Body of pancreas (tissue), 4 donors: Measurements from ENCODE around the gene C2. TPM values are rescaled to one million over a fixed set of nuclear protein-coding genes. Genes with fewer than 3 reads are reported as not detected.

Experiments
- ATAC-seq: fragments of 150-250 bp; one replicate; pipeline ENCODE4 v1.9.1; 2016
- DNase-seq, 4 donors: peaks; one replicate each; pipeline ENCODE4 v3.0.0-alpha.2; 2019
- H3K27ac ChIP-seq, 4 donors: fragments of 200-600 bp; sonication (generic); 1 replicate in 3 of 4; 2 replicates in 1 of 4; pipeline versions ENCODE4 v1.5.1 to v1.6.1; 2016 to 2019; ENCODE audit warnings: mild to moderate bottlenecking in 1 of 4, mixed read lengths in 1 of 4, moderate library complexity in 1 of 4
- H3K27me3 ChIP-seq, 2 donors: fragments of 200-600 bp; sonication (generic); one replicate each; pipeline ENCODE4 v1.6.0; 2016; ENCODE audit warnings: mild to moderate bottlenecking in 1 of 2
- H3K36me3 ChIP-seq, 2 donors: fragments of 200-600 bp; sonication (generic); replicated peaks in 1 of 2; 2 replicates each; pipeline ENCODE4 v1.5.1; 2016; ENCODE audit warnings: low read depth in 2 of 2; ENCODE audit not compliant: insufficient read depth in 1 of 2
- H3K4me1 ChIP-seq: fragments of 200-600 bp; sonication (generic); one replicate; pipeline ENCODE4 v1.6.0; 2016
- H3K4me3 ChIP-seq, 2 donors: fragments of 200-600 bp; sonication (generic); 1 replicate in 1 of 2; 2 replicates in 1 of 2; pipeline ENCODE4 v1.5.1; 2016 to 2019
- H3K9me3 ChIP-seq, 3 donors: fragments of 200-600 bp; sonication (generic); 1 replicate in 2 of 3; 2 replicates in 1 of 3; pipeline ENCODE4 v1.5.1; 2016
- CTCF ChIP-seq, 7 experiments: fragments of 450-650 bp in 4 of 7; fragments of 200-600 bp in 3 of 7; sonication (generic) in 3 of 7; IDR thresholded peaks; one replicate each; pipeline ENCODE4 v1.5.1; 2016 to 2019; ENCODE audit warnings: antibody characterized with exemption in 7 of 7
- POLR2A ChIP-seq, 3 donors: fragments of 450-650 bp; IDR thresholded peaks; one replicate each; pipeline ENCODE4 v1.6.1; 2016; ENCODE audit warnings: antibody characterized with exemption in 3 of 3, mild to moderate bottlenecking in 2 of 3
- WGBS, 2 donors: methylation state at CpG; one replicate each; pipeline ENCODE4 v1.1.5; 2017; 5-methylcytosine and 5-hydroxymethylcytosine counted together
- intact Hi-C: fragments of 100-400 bp; cut with DNase I; formaldehyde crosslinking; loops from one replicate; pipeline ENCODE4 v1.15.1; 2023
- total RNA-seq, 2 donors: library from RNA; depleted of rRNA; stranded (reverse); fragments of >200 nt; gene quantifications; one replicate each; pipeline ENCODE4 v1.1.0, GENCODE V29; 2016

C2 gene
- total RNA-seq, 2 donors from 2014 or later: 1.3 TPM

GRCh38 chr6:31880616-31881015 is 46.9 kb upstream of the C2 start:
- peaks cover 7 to 29% of the 10 kb centered on the region in 2 donors for H3K36me3 ChIP-seq

GRCh38 chr6:31881136-31881859 is 46.2 kb upstream of the C2 start:
- WGBS, 2 donors: 83 to 89% methylated on average over 9 of the region's 9 CpGs
- H3K9me3 ChIP-seq: no peaks in the 10 kb centered on the region
- H3K4me1 ChIP-seq: peaks cover 20% of the 10 kb centered on the region
- intact Hi-C loops: no loop called here
- TF ChIP-seq POLR2A (IDR thresholded peaks at IDR 0.05) (no peak), CTCF (IDR thresholded peaks at IDR 0.05) (no peak)
- no peak overlapping the region for H3K27ac ChIP-seq
- no peak overlapping the region for H3K4me3 ChIP-seq
- no peak for ATAC-seq
- no peaks in the 10 kb centered on the region for H3K27me3 ChIP-seq
- H3K36me3 ChIP-seq: peaks cover 7 to 32% of the 10 kb centered on the region in 2 donors
- no peak for DNase-seq

More at GRCh38 chr6:31880616-31881015, 46.9 kb upstream of the C2 start:
- intact Hi-C loops: no loop called here
- ATAC-seq (no peak), DNase-seq (no peak)
- H3K4me3 ChIP-seq: no peak overlapping the region
- TF ChIP-seq POLR2A (IDR thresholded peaks at IDR 0.05) (no peak), CTCF (IDR thresholded peaks at IDR 0.05) (no peak)
- H3K27me3 ChIP-seq: no peaks in the 10 kb centered on the region
- H3K9me3 ChIP-seq: no peaks in the 10 kb centered on the region
- no peak overlapping the region for H3K27ac ChIP-seq
- 90 to 91% methylated on average over 10 of the region's 10 CpGs for WGBS, 2 donors
- H3K4me1 ChIP-seq: peaks cover 20% of the 10 kb centered on the region

GRCh38 chr6:31882344-31882743 is 45.2 kb upstream of the C2 start:
- no peak for DNase-seq

GRCh38 chr6:31883676-31884075 is 43.8 kb upstream of the C2 start:
- 85 to 89% methylated on average over 12 of the region's 12 CpGs for WGBS, 2 donors
- H3K4me1 ChIP-seq: peaks cover under 1% of the 10 kb centered on the region
- DNase-seq: no peak
- no peak overlapping the region for H3K4me3 ChIP-seq
- no peak for TF ChIP-seq CTCF (IDR thresholded peaks at IDR 0.05)
- no peak for TF ChIP-seq POLR2A (IDR thresholded peaks at IDR 0.05)
- peaks cover 7 to 44% of the 10 kb centered on the region in 2 donors for H3K36me3 ChIP-seq
- H3K27ac ChIP-seq: no peak overlapping the region
- intact Hi-C loops: no loop called here
- no peaks in the 10 kb centered on the region for H3K9me3 ChIP-seq
- H3K27me3 ChIP-seq: no peaks in the 10 kb centered on the region
- ATAC-seq: no peak

More at GRCh38 chr6:31882344-31882743, 45.2 kb upstream of the C2 start:
- no peak for ATAC-seq
- Histone ChIP-seq H3K4me3 (no peak overlapping the region), H3K27ac (no peak overlapping the region), H3K36me3 (peaks cover 7 to 38% of the 10 kb centered on the region in 2 donors), H3K27me3 (no peaks in the 10 kb centered on the region), H3K4me1 (peaks cover 14% of the 10 kb centered on the region), H3K9me3 (no peaks in the 10 kb centered on the region)
- WGBS, 2 donors: 91 to 94% methylated on average over 5 to 6 of the region's 6 CpGs
- no peak for TF ChIP-seq POLR2A (IDR thresholded peaks at IDR 0.05)
- TF ChIP-seq CTCF (IDR thresholded peaks at IDR 0.05): no peak
- intact Hi-C loops: no loop called here
